UCSD-AML1 (cell line): ENCODE measurements around the gene BHLHE23.
A peak's percentile ranks its signal among the peaks of the same experiment; 100 is the strongest.
"Not testable (repeated sequence)": the region's sequence is repeated elsewhere in the genome, so short reads cannot be mapped to it uniquely, and the experiment has no call there.

Source experiments
- DNase-seq: peaks from one replicate; lab custom pipeline; 2025; ENCODE audit not compliant: unreplicated experiment; lab: John Stamatoyannopoulos, UW

Gene BHLHE23

GRCh38 chr20:63043348-63044203, 36.8 kb upstream of the BHLHE23 start:
- DNase-seq = no peak

DNA sequence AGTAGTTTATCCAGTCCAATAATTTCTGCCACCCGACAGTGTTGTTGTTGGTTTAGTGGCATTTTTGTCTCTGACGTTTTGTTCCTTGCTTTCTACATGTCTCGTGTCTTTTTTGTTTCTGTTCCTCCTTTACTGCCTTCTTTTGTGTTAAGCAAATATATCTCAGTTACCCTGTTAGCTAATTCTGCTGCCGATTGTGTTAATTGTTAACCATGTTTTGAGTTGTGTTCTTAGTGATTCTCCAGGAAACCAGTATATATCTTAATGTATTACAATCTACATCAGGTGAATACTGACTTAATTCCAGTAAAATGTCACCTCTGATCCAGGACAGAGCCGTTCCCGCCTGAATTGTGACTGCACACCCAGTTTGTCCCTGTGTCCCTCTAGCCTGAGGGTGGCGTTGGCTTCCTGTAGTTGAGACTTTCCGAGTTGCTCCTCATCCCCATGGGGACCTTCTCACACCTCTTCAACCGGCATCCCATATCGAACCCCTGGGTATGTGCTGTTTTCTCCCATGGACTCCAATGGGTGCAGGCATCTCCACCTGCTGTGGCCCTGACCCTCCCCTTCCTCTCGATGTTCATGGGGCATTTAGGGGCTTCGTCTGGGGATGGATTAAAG, 35.8 kb upstream of the BHLHE23 start:
- DNase-seq = no peak

DNA sequence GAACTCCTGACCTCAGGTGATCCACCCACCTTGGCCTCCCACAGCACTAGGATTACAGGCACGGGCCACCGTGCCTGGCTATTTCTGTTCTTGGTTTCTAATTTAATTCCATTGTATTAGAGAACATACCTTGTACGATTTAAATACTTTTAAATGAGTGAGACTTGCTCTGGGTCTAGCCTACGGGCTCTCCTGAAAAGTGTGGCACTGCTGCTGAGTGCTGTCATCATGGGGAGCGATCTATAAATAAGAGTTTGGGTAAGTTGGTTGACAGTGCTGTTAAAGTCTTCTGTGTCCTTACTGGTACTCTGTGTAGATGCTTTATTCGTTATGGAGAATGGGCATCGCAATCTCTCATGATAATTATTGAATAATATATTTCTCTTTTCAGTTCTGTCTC, 35.0 kb upstream of the BHLHE23 start:
- DNase-seq = no peak

- no peak for DNase-seq
Observed at GRCh38 chr20:63037669-63038268, 31.0 kb upstream of the BHLHE23 start.

DNA sequence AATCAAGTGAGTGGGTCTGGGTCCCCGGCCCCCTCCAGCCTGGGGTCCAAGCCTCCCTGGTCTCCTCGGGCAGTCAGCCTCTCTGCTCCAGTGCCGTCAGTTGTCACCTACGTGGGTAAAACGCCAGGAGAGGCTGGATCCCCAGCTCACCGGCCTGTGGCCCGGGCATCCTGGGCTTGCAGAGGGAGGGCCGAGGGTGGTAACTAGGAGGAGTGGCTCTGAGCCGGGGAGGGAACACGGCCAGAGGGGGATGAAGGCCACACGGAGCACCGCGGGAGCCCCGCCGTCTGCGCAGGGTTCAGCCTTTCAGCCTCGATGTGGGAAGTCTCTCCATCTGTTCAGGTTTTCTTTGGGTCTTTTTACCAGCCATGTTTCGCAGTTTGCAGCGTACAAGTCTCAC, 29.5 kb upstream of the BHLHE23 start:
- DNase-seq = no peak

- no peak for DNase-seq
Observed at GRCh38 chr20:63035603-63036185, 28.9 kb upstream of the BHLHE23 start.

GRCh38 chr20:63034710-63035602, 28.2 kb upstream of the BHLHE23 start:
- not testable (repeated sequence) for DNase-seq

DNA sequence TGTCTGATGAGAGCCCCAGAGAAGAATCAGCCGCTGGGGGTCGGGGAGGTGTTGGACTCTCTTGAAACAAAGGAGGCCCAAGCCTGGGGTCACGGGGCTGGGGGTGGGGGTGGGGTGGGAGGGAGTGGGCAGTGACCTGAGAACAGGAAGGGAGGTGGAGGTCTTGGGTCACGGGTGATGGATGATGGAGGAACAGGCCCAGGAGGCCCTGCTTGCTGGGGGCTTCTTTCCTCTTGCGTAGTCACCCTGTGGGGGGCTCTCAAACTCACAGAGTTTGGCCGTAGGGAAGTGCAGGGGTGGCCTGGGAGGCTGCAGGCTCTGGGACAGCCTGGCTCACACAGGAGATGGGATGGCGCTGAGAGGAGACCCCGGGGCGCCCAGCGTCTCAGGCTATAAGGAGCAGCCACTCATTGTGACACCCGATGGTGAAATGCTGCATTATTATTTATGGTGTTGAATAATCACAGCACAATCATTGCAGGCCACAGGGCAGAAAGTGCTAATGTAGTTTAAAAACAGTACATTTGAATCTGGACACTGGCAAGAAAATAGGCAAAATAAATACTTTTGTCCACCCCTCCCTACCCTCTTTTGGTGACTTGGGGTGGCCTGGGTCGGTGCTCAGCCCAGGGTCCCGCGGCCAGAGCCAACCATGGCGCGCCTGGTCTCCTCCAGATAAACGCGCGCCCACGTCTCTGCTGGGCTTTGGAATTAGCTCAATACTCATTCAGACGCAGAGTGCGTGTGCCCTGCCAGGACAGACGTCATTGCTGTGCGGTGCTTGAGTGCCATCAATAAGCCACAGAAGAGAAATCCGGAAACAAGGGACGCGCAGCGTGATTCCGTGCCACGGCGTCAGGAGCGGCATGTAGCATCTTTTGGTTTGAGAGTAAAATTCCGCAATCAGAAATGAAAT, 27.3 kb upstream of the BHLHE23 start:
- DNase-seq = no peak

DNA sequence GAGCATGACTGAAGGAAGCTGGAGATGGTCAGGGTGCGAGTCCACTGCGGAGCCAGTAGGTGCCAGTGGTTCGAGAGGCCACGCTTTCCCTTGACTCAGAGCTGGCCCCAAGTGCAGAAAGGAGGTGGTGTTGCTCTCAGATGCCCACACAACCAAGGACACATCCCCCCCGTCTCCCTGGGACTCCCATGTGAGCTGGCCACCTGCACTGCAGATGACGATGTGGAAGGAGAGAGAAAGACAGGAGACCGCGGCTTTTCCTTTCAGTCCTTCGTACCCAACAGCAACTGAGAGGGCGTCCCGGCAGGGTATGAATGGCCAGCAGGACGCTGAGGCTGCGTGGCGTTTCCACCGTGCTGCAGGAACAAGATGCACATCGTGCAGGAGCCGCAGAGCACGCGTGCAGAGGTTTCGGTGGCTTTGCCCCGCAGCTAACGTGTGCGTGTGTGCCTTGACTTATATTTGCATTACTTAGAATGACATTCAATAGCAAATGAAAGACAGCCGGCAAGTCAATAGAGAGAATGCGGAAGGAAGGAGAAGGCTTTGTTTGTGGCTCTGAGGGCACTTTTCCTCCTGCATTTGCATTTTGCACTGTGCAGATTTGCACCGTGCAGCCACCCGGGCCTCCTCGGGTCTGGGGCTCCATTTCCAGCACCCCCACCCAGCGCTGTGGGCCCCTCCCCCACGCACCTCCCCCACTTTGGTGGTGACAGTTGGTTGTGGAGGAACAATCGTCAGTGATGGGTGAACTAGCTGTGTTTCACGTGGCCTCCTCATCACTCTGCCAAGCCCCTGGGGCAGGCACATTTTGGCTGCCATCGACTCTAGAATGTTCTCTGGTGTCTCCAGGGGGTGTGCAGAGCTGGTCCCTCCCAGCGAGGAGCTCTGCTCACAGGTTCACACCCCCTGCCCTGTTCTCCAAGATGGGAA, 26.4 kb upstream of the BHLHE23 start:
- peak; percentile 45 for DNase-seq

DNA sequence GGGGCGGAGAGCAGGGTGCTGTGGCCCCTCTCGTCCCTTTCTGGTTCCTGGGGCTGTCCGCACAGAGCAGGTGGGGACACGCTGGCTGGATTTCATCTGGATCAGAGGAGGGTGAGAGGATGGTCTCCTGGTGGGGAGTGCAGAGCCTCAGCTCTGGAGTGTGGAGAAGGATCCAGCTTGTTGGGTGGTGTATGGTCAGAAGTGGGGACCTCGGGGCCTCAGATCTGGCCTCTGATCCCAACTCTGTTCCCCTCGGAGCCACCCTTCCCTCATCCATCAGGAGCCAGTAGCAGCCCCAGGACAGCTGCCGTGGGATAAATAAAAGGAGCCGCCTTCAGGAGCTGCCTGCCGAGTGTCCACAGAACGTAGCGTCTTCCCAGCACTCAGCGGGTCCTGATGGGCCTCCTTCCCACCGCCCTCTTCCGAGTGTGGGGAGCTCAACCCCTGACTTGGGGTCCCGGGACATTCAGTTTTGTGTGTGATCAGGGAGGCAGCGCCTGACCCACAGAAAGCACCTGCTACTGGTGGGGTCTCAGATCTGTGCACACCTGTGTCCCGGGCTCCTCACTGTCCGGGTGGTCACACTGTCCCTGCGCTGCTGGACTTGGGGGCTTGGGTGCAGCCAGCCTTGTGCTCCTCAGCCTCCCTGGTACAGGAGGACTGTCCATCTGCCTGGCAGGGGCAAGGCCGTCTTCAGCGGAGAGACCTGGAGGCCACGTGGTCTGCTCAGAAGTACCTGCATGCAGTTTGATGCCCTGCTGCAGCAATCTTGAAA, 25.4 kb upstream of the BHLHE23 start:
- no peak for DNase-seq

- no peak for DNase-seq
Observed at GRCh38 chr20:63031251-63032014, 24.7 kb upstream of the BHLHE23 start.

- no peak for DNase-seq
Observed at GRCh38 chr20:63029358-63030121, 22.8 kb upstream of the BHLHE23 start.

GRCh38 chr20:63028461-63028921, 21.7 kb upstream of the BHLHE23 start:
- DNase-seq = no peak

GRCh38 chr20:63027922-63028389, 21.2 kb upstream of the BHLHE23 start:
- DNase-seq = no peak

GRCh38 chr20:63027221-63027921, 20.6 kb upstream of the BHLHE23 start:
- DNase-seq = no peak
